Measurements from ENCODE around the gene IRAK3. TPM values are rescaled to one million over a fixed set of nuclear protein-coding genes. Genes with fewer than 3 reads are reported as not detected.
"Not testable (repeated sequence)": the region's sequence is repeated elsewhere in the genome, so short reads cannot be mapped to it uniquely, and the experiment has no call there.

IRAK3 gene
- total RNA-seq, 1 donor from 2014 or later = 1.8 TPM

GRCh38 chr12:66210840-66211239, 21.8 kb downstream of the IRAK3 start:
- no peak overlapping the region for H3K4me3 Mint-ChIP-seq
- DNase-seq = no peak
- intact Hi-C loops (cut with micrococcal nuclease) = no loop called here
- H3K36me3 Mint-ChIP-seq (ENCODE audit: low read depth) = peaks cover 7% of the 10 kb centered on the region
- no peak overlapping the region for H3K27ac Mint-ChIP-seq
- H3K4me1 Mint-ChIP-seq = peaks cover 4% of the 10 kb centered on the region
- H3K27me3 Mint-ChIP-seq = peaks cover 21% of the 10 kb centered on the region
- H3K9me3 Mint-ChIP-seq = peaks cover 10% of the 10 kb centered on the region

- H3K27ac Mint-ChIP-seq; H3K9me3 Mint-ChIP-seq; DNase-seq; intact Hi-C loops (cut with micrococcal nuclease); H3K4me3 Mint-ChIP-seq; H3K4me1 Mint-ChIP-seq; H3K36me3 Mint-ChIP-seq (ENCODE audit: low read depth): not testable (repeated sequence)
- peaks cover 22% of the 10 kb centered on the region for H3K27me3 Mint-ChIP-seq
Observed at GRCh38 chr12:66211573-66211972, 22.6 kb downstream of the IRAK3 start.

- H3K4me3 Mint-ChIP-seq; H3K9me3 Mint-ChIP-seq; H3K36me3 Mint-ChIP-seq (ENCODE audit: low read depth); H3K27ac Mint-ChIP-seq; DNase-seq; H3K4me1 Mint-ChIP-seq; intact Hi-C loops (cut with micrococcal nuclease): not testable (repeated sequence)
- H3K27me3 Mint-ChIP-seq = peaks cover 21% of the 10 kb centered on the region
Observed at GRCh38 chr12:66213011-66213410, 24.0 kb downstream of the IRAK3 start.

GRCh38 chr12:66217342-66217917, 28.4 kb downstream of the IRAK3 start:
- Mint-ChIP-seq H3K36me3 (ENCODE audit: low read depth) (peaks cover 2% of the 10 kb centered on the region), H3K27ac (no peak overlapping the region), H3K9me3 (peaks cover 3% of the 10 kb centered on the region), H3K27me3 (peaks cover 6% of the 10 kb centered on the region), H3K4me3 (no peak overlapping the region), H3K4me1 (peaks cover 3% of the 10 kb centered on the region)
- intact Hi-C loops (cut with micrococcal nuclease) = no loop called here
- no peak for DNase-seq

GRCh38 chr12:66228462-66228861, 39.4 kb downstream of the IRAK3 start:
- Mint-ChIP-seq H3K36me3 (ENCODE audit: low read depth) (no peaks in the 10 kb centered on the region), H3K27me3 (peaks cover 7% of the 10 kb centered on the region), H3K27ac (no peak overlapping the region), H3K9me3 (no peaks in the 10 kb centered on the region), H3K4me1 (no peaks in the 10 kb centered on the region), H3K4me3 (no peak overlapping the region)
- DNase-seq = no peak
- intact Hi-C loops (cut with micrococcal nuclease) = no loop called here

DNA sequence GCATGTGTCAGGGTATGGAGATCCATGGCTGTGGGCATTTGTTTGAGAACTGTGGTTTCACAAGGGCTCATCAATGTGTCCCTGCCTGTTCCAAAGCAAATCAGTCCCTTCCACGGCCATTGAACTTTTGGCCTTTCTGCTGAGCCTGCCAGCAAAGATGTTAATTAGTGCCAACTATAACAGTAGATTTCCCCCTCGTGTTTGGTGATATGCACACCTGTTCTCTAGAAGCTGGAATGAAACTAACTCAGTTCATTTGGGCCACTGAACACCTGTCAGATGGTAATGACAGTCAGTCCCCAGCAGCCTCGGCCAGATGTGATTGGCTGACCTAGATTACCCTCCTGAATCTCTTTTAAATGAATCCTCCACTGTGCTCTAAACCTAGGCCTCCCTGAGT, 43.2 kb downstream of the IRAK3 start:
- no peak for DNase-seq
- Mint-ChIP-seq H3K36me3 (ENCODE audit: low read depth) (no peaks in the 10 kb centered on the region), H3K4me1 (peaks cover 6% of the 10 kb centered on the region), H3K4me3 (no peak overlapping the region), H3K27ac (no peak overlapping the region), H3K9me3 (no peaks in the 10 kb centered on the region), H3K27me3 (peaks cover 29% of the 10 kb centered on the region)
- intact Hi-C loops (cut with micrococcal nuclease) = no loop called here

GRCh38 chr12:66234037-66234693, 45.2 kb downstream of the IRAK3 start:
- H3K27ac Mint-ChIP-seq; H3K9me3 Mint-ChIP-seq; intact Hi-C loops (cut with micrococcal nuclease); H3K4me1 Mint-ChIP-seq; H3K36me3 Mint-ChIP-seq (ENCODE audit: low read depth): not testable (repeated sequence)
- Mint-ChIP-seq H3K4me3 (peak overlapping the region; percentile 34), H3K27me3 (peaks cover 34% of the 10 kb centered on the region)
- peak; percentile 70 for DNase-seq

DNA sequence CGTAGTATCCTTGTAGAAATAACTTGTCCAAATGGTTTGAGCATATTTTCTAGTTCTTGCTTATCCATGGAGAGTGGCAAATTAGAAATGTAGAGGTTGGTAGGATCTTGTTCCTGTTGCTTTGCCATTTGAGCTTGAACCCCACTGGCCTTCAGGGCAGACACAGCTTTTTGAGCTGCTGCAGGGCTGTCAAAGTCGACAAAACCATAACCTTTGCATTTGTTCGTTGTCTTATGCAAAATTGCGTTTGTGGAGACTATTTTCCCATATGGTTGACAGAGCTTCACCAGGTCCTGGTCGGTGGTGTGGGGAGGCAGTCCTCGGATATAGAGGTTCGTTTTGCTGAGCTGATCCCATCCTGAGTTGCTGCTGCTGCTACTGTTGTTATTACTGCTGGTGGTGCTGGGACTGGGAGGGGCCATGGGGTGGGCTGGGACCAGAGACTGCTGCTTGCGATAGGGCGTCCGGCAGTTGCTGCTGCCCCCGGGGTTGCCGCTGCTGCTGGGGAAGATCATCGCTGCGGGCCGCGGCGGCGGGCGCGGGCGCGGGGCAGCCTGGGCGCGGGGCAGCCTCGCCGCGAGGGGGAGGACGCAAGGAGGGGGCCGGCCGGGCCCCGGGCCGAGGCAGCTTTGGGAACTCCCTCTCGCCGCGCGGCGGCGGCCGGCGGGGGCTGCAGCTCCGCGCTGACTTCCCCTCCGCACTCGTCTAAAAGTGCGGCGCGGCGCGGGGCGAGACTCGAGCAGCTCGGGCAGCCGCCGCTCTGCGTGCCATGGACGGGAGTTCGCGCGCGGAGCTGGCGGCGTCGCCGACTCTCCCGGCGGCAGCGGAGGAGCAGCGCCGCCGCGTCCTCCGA, 46.0 kb downstream of the IRAK3 start:
- peak; percentile 79 for DNase-seq
- not testable (repeated sequence) for H3K36me3 Mint-ChIP-seq (ENCODE audit: low read depth); H3K4me1 Mint-ChIP-seq; H3K9me3 Mint-ChIP-seq; H3K27ac Mint-ChIP-seq
- intact Hi-C loops (cut with micrococcal nuclease) = loop anchor here (5.0 kb wide), 2 partner anchors 38 to 68 kb away; partner anchors contain the start of gene TMBIM4
- Mint-ChIP-seq H3K4me3 (peak overlapping the region; percentile 64), H3K27me3 (peaks cover 36% of the 10 kb centered on the region)

GRCh38 chr12:66235626-66236281, 46.7 kb downstream of the IRAK3 start:
- Mint-ChIP-seq H3K4me1 (peaks cover 6% of the 10 kb centered on the region), H3K9me3 (no peaks in the 10 kb centered on the region), H3K27me3 (peaks cover 36% of the 10 kb centered on the region), H3K27ac (no peak overlapping the region), H3K36me3 (ENCODE audit: low read depth) (no peaks in the 10 kb centered on the region), H3K4me3 (peak overlapping the region; percentile 59)
- no peak for DNase-seq
- intact Hi-C loops (cut with micrococcal nuclease) = loop anchor here (5.0 kb wide), 2 partner anchors 38 to 68 kb away; partner anchors contain the start of gene TMBIM4

DNA sequence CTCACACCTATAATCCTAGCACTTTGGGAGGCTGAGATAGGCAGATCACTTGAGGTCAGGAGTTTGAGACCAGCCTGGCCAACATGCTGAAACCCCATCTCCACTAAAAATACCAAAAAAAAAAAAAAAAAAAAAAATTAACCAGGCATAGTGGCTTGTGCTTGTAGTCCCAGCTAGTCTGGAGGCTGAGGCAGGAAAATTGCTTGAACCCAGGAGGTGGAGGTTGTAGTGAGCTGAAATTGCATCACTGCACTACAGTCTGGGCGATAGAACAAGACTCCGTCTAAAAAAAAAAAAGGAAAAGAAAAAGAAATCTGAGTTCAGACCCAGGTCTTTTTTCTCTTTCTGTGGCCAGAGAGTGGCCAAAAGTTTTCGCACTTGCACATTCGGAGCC, 47.3 kb downstream of the IRAK3 start:
- H3K4me3 Mint-ChIP-seq = peak overlapping the region; percentile 52
- intact Hi-C loops (cut with micrococcal nuclease) = loop anchor here (5.0 kb wide), 2 partner anchors 39 to 69 kb away; partner anchors contain the start of gene TMBIM4
- not testable (repeated sequence) for DNase-seq; H3K27ac Mint-ChIP-seq; H3K4me1 Mint-ChIP-seq; H3K36me3 Mint-ChIP-seq (ENCODE audit: low read depth); H3K9me3 Mint-ChIP-seq
- H3K27me3 Mint-ChIP-seq = peaks cover 36% of the 10 kb centered on the region

- DNase-seq = no peak
- H3K4me3 Mint-ChIP-seq = peak overlapping the region; percentile 25
- peaks cover 33% of the 10 kb centered on the region for H3K27me3 Mint-ChIP-seq
- no peaks in the 10 kb centered on the region for H3K9me3 Mint-ChIP-seq
- H3K4me1 Mint-ChIP-seq = peaks cover 6% of the 10 kb centered on the region
- H3K27ac Mint-ChIP-seq = no peak overlapping the region
- intact Hi-C loops (cut with micrococcal nuclease) = loop anchor here (5.0 kb wide), 2 partner anchors 40 to 70 kb away; partner anchors contain the start of gene TMBIM4
- H3K36me3 Mint-ChIP-seq (ENCODE audit: low read depth) = no peaks in the 10 kb centered on the region
Observed at GRCh38 chr12:66236969-66237368, 48.0 kb downstream of the IRAK3 start.

GRCh38 chr12:66237505-66238175, 48.6 kb downstream of the IRAK3 start:
- DNase-seq = no peak
- intact Hi-C loops (cut with micrococcal nuclease) = loop anchor here (5.0 kb wide), 2 partner anchors 40 to 70 kb away; partner anchors contain the start of gene TMBIM4
- no peaks in the 10 kb centered on the region for H3K9me3 Mint-ChIP-seq
- no peak overlapping the region for H3K27ac Mint-ChIP-seq
- peaks cover 33% of the 10 kb centered on the region for H3K27me3 Mint-ChIP-seq
- peaks cover 6% of the 10 kb centered on the region for H3K4me1 Mint-ChIP-seq
- H3K36me3 Mint-ChIP-seq (ENCODE audit: low read depth) = no peaks in the 10 kb centered on the region
- no peak overlapping the region for H3K4me3 Mint-ChIP-seq

- Mint-ChIP-seq H3K9me3 (no peaks in the 10 kb centered on the region), H3K4me3 (no peak overlapping the region), H3K27me3 (peaks cover 29% of the 10 kb centered on the region), H3K4me1 (peaks cover 3% of the 10 kb centered on the region), H3K27ac (no peak overlapping the region), H3K36me3 (ENCODE audit: low read depth) (no peaks in the 10 kb centered on the region)
- intact Hi-C loops (cut with micrococcal nuclease) = loop anchor here (5.0 kb wide), 2 partner anchors 42 to 72 kb away; partner anchors contain the start of gene TMBIM4
- DNase-seq = no peak
Observed at GRCh38 chr12:66239295-66239694, 50.3 kb downstream of the IRAK3 start.

Measured in activated CD4-positive, alpha-beta T cell treated with anti-CD3 and anti-CD28 coated beads, Interleukin-2, amount 10 ng/mL, durations not matched to agents 24 days and 14 days (primary cell).